ENCODE data around the gene XXYLT1. TPM values are rescaled to one million over a fixed set of nuclear protein-coding genes. Genes with fewer than 3 reads are reported as not detected.
A peak's percentile ranks its signal among the peaks of the same experiment; 100 is the strongest.

XXYLT1 gene
- total and polyA plus RNA-seq, 2 of the 8 experiments (the other 6 are each of a cell fraction or from before 2014, with no cell fraction given), result 18.9 to 23.8 TPM

GRCh38 chr3:195107593-195107992, 163.4 kb downstream of the XXYLT1 start:
- Histone ChIP-seq H3K18ac (ENCODE audit: extremely low read depth, low read length) (no peak overlapping the region), H2AFZ (ENCODE audit: low read length) (no peak overlapping the region), H3K27ac (ENCODE audit: low read depth, low read length) (no peak overlapping the region), H3K79me2 (ENCODE audit: control insufficient read depth in 1 of 2, insufficient read depth in 2 of 2, low read length in 2 of 2) (peaks cover 0 to 2% of the 10 kb centered on the region in 2 experiments; a peak in 1 of 4 replicates), H3K4ac (replicated peaks; ENCODE audit: insufficient read length, low read depth, low read length) (peak overlapping the region; percentile 44), H2BK20ac (ENCODE audit: low read length) (no peak overlapping the region), H3K23me2 (ENCODE audit: low read depth, low read length) (peaks cover 17% of the 10 kb centered on the region; the same call in 1 of the 2 replicates), H2BK12ac (ENCODE audit: low read depth, low read length) (no peak overlapping the region), H3K9ac (replicated peaks in 1 of 4; ENCODE audit: extremely low read depth in 1 of 4, low read depth in 3 of 4, low read length in 3 of 4) (no peak overlapping the region), H2BK15ac (ENCODE audit: low read length) (no peak overlapping the region), H3K4me1 (replicated peaks in 1 of 4; ENCODE audit: control insufficient read depth in 3 of 4, insufficient read depth in 4 of 4, low read length in 3 of 4) (peaks cover 2 to 4% (median 2%) of the 10 kb centered on the region in 4 experiments; a peak in 4 of 7 replicates), H3K23ac (ENCODE audit: insufficient read length) (no peak overlapping the region), H4K8ac (ENCODE audit: extremely low read depth, insufficient read depth, low read length) (peak overlapping the region; percentile 14; the same call in 1 of the 2 replicates), H2BK5ac (ENCODE audit: low read depth, low read length) (no peak overlapping the region), H3K4me3 (ENCODE audit: extremely low read depth in 1 of 4, insufficient read depth in 2 of 4, low read depth in 3 of 4, low read length in 4 of 4) (no peak overlapping the region), H4K5ac (ENCODE audit: insufficient read length, low read depth, low read length) (peak overlapping the region; percentile 37), H3K14ac (ENCODE audit: insufficient read length) (no peak overlapping the region), H3K9me3 (ENCODE audit: insufficient read depth in 2 of 2, low read depth in 1 of 2, low read length in 1 of 2) (no peaks in the 10 kb centered on the region), H3K27me3 (replicated peaks in 1 of 4; ENCODE audit: control insufficient read depth in 3 of 4, extremely low read depth in 1 of 4, insufficient read depth in 3 of 4, low read length in 3 of 4) (no peaks in the 10 kb centered on the region), H2BK120ac (replicated peaks; ENCODE audit: low read depth, low read length) (no peak overlapping the region), H4K91ac (replicated peaks; ENCODE audit: insufficient read length, low read length) (no peak overlapping the region), H3K36me3 (ENCODE audit: control insufficient read depth in 2 of 4, insufficient read depth in 4 of 4, low read length in 3 of 4) (peaks cover 0 to 5% (median 0%) of the 10 kb centered on the region in 4 experiments; a peak in 2 of 8 replicates), H2AK5ac (ENCODE audit: low read depth, low read length) (no peak overlapping the region), H4K20me1 (replicated peaks in 1 of 2; ENCODE audit: control insufficient read depth in 1 of 2, insufficient read depth in 2 of 2, low read length in 2 of 2) (peaks cover 0 to 16% of the 10 kb centered on the region in 2 experiments), H3K79me1 (ENCODE audit: low read depth, low read length) (peaks cover 7% of the 10 kb centered on the region), H3K56ac (replicated peaks; ENCODE audit: insufficient read length, low read depth, low read length) (no peak overlapping the region), H3K4me2 (ENCODE audit: insufficient read depth in 1 of 2, low read depth in 2 of 2, low read length in 2 of 2) (peak overlapping the region in 1 of 2 experiments; percentile 23; a peak in 1 of 4 replicates)
- no peak for FAIRE-seq
- ChIA-PET POLR2A (ENCODE audit: partially characterized antibody) (no interaction called here), CTCF (ENCODE audit: partially characterized antibody) (interaction anchor here (0.8 to 4.1 kb wide), 27 partner anchors 8 to 435 kb away, joined by 3 to 28 read pairs (median 7); no protein-coding TSS in a partner anchor)
- WGBS, 2 experiments (ENCODE audit: extremely low coverage in 1 of 2, insufficient coverage in 1 of 2, insufficient read length in 1 of 2, insufficient replicate concordance in 2 of 2, low coverage in 1 of 2, low lambda C conversion rate in 2 of 2, missing lambda C conversion rate in 1 of 2), result 84% methylated on average over 3 of the region's 8 CpGs; no CpG with 5 or more reads in 1 of the 2 experiments
- DNase-seq (ENCODE audit: low read depth in 1 of 2, low spot score in 2 of 2), result no peak
- no peak for TF ChIP-seq HDAC6 (IDR thresholded peaks at IDR 0.05; ENCODE audit: low read depth, low read length)
- TF ChIP-seq SP2 (IDR thresholded peaks at IDR 0.05; ENCODE audit: low read length), result no peak
